ENCODE measurements around the gene GNG7.

- no peak for TF ChIP-seq TARDBP (IDR thresholded peaks at IDR 0.05)
- TF ChIP-seq LEF1 (IDR thresholded peaks at IDR 0.05; ENCODE audit: borderline replicate concordance), result no peak
- TF ChIP-seq ELF4 (IDR thresholded peaks at IDR 0.05), result no peak
- TF ChIP-seq SUZ12 (IDR thresholded peaks at IDR 0.05), result no peak
- no peak for TF ChIP-seq FOXM1 (IDR thresholded peaks at IDR 0.05; ENCODE audit: borderline replicate concordance)
- TF ChIP-seq CTBP1 (IDR thresholded peaks at IDR 0.05; ENCODE audit: borderline replicate concordance), result no peak
- no peak for TF ChIP-seq BHLHE40 (IDR thresholded peaks at IDR 0.05; ENCODE audit: borderline replicate concordance)
These were observed 209.6 kb downstream of the GNG7 start for GRCh38 chr19:2492870-2493269.
